Sigmoid colon (tissue), 4 donors: ENCODE results near the gene LRFN2.

Experiments used
- EP300 ChIP-seq, 4 donors: sonication (generic); formaldehyde crosslinking; IDR thresholded peaks; one replicate each; pipeline ENCODE4 v1.6.1; 2017; ENCODE audit warnings: antibody characterized with exemption in 4 of 4
- POLR2A ChIP-seq, 2 donors: fragments of 450-650 bp; IDR thresholded peaks; one replicate each; pipeline ENCODE4 v1.6.1; 2016; ENCODE audit warnings: antibody characterized with exemption in 2 of 2, mild to moderate bottlenecking in 2 of 2, moderate library complexity in 2 of 2
- POLR2AphosphoS5 ChIP-seq, 4 donors: sonication (generic); formaldehyde crosslinking; IDR thresholded peaks; one replicate each; pipeline ENCODE4 v1.6.1; 2017; ENCODE audit warnings: antibody characterized with exemption in 4 of 4
- TF ChIP-seq, protein P1 (sequence below), 4 experiments: fragments of 450-650 bp in 3 of 4; fragments of 200-600 bp in 1 of 4; IDR thresholded peaks; one replicate each; pipeline ENCODE4 v1.5.1; 2016 to 2019; ENCODE audit warnings: antibody characterized with exemption in 4 of 4, mild to moderate bottlenecking in 3 of 4, moderate library complexity in 2 of 4

DNA sequence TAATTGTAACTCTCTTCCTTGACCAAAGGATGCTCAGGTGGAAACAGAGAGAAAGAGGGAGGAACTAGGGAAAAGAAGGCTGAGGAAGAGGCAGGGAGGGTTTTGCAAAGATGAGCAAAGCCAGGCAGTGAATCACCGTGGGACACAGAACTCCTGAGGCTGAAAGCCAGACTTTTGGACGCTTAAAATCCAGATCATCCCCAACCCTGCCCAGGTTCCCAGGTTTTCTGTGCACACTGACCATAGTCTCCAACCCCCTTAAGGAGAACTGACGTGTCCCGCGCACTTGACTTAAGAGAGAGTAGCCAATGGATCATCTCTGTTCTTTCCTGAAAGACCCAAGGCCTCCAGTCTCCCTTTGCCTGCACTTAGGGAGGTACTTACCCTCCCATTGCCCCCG lies 75.3 kb downstream of the LRFN2 start:
- TF ChIP-seq, protein P1, sequence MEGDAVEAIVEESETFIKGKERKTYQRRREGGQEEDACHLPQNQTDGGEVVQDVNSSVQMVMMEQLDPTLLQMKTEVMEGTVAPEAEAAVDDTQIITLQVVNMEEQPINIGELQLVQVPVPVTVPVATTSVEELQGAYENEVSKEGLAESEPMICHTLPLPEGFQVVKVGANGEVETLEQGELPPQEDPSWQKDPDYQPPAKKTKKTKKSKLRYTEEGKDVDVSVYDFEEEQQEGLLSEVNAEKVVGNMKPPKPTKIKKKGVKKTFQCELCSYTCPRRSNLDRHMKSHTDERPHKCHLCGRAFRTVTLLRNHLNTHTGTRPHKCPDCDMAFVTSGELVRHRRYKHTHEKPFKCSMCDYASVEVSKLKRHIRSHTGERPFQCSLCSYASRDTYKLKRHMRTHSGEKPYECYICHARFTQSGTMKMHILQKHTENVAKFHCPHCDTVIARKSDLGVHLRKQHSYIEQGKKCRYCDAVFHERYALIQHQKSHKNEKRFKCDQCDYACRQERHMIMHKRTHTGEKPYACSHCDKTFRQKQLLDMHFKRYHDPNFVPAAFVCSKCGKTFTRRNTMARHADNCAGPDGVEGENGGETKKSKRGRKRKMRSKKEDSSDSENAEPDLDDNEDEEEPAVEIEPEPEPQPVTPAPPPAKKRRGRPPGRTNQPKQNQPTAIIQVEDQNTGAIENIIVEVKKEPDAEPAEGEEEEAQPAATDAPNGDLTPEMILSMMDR (IDR thresholded peaks at IDR 0.05): no peak
- no peak for TF ChIP-seq POLR2A (IDR thresholded peaks at IDR 0.05)
- no peak for TF ChIP-seq POLR2AphosphoS5 (IDR thresholded peaks at IDR 0.05)
- no peak for TF ChIP-seq EP300 (IDR thresholded peaks at IDR 0.05)
